Germinal center (tissue), 1 donor: ENCODE measurements around the gene POSTN.

Experiments used
- DNase-seq: peaks from one replicate; pipeline ENCODE4 v3.0.0; 2012; ENCODE audit warnings: mixed read lengths, low spot score

Gene POSTN

GRCh38 chr13:37598597-37598996 lies at the start of gene POSTN:
POSTN (minus strand) TSS chr13:37598768; CDS start chr13:37598726, 42 bp downstream.
- no peak for DNase-seq

GRCh38 chr13:37647031-37647650 lies 48.6 kb upstream of the POSTN start:
- no peak for DNase-seq

GRCh38 chr13:37646531-37646930 lies 48.0 kb upstream of the POSTN start:
- no peak for DNase-seq

DNA sequence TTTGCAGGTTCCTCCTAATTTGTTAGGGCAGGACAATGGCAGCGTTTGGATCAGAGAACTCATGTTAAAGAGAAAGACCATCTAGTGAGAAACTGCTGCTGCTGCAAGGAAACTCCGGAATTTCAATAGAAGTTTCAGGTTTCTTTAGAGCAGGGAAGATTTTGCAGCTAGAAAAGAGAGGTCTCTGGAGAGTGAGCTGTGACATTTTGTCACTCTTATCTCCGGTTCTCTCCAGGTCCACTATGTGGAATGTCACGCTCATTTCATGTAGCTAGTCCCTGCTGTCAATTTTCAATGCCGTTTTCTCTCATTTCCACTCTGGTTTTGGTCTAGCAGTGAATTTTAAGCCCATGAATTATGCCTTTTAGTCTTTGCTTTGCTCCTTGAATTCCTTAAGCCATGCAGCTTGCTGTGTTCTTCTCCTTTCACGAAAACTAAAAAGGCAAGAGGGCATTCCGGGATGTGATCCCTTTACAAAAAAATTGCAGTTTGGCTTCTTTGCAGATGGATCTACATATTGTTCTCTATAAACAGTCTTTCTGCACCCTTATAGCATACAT lies 46.7 kb upstream of the POSTN start:
- DNase-seq: no peak

GRCh38 chr13:37641391-37641790 lies 42.8 kb upstream of the POSTN start:
- no peak for DNase-seq

DNA sequence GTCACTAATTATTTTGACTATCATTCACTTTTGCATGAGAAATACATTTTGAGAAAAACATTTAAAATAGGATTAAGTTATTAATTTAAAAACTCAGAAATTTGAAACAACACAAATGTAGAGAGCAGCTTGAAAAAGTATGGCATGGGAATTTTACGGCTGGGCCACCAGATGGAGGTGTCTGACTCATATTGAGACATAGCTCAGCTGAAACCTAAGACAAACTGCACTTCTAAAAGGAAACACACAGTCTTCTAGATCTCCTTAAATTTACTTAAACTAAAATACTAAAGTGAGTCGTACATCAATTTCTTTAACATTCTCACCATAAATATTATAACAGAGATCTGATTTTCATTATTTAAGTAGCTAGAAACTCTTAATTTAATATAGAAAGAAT lies 41.9 kb upstream of the POSTN start:
- DNase-seq: no peak

GRCh38 chr13:37636701-37637100 lies 38.1 kb upstream of the POSTN start:
- DNase-seq: no peak

GRCh38 chr13:37632294-37632693 lies 33.7 kb upstream of the POSTN start:
- no peak for DNase-seq

GRCh38 chr13:37627428-37627827 lies 28.9 kb upstream of the POSTN start:
- DNase-seq: no peak

DNA sequence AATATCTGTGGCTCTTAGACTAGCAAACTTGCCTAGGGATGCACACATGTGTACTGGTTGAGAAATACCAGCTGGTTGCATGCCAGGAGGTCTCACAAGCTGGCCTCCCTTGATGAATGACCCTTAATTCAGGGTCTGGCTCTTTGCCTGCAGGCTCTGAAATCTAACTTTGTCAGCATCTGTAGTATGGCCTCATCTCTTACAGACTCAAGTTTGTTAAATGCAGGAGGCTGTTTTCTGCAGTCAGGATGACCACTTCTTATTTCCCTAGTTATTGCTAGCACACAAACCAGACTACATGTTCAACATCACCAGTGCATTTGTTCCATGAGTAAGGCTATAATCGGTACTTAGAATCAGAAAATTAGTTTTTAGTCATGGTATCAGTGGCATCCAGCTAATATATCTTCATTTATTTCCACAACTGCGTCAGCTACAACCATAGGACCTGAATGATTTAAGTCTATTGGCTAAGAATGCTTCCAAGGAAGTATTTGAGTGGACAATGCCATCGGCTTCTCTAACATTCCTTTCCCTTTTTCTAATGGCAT lies 23.3 kb upstream of the POSTN start:
- no peak for DNase-seq

GRCh38 chr13:37618554-37618953 lies 20.0 kb upstream of the POSTN start:
- no peak for DNase-seq

DNA sequence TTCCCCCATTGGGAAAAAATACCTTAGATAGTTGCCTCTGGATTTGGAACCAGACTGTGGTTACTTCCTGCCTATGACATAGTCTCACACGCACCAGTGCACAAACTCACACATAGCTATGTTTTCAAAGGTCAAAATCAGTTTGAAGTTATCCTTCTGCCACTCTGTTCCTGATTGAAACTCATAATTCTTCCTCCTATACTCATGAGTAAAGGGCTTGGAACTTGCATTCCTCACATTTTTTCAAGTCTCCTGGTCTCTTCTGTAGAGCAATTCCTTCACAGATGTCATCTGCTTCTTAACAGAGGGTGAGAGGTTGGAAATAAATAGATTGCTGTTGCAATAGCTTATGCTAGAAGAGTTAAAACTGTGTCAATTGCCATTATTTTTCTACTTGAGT lies 18.6 kb upstream of the POSTN start:
- DNase-seq: no peak

- DNase-seq: no peak
These were observed 17.6 kb upstream of the POSTN start for GRCh38 chr13:37616131-37616530.

DNA sequence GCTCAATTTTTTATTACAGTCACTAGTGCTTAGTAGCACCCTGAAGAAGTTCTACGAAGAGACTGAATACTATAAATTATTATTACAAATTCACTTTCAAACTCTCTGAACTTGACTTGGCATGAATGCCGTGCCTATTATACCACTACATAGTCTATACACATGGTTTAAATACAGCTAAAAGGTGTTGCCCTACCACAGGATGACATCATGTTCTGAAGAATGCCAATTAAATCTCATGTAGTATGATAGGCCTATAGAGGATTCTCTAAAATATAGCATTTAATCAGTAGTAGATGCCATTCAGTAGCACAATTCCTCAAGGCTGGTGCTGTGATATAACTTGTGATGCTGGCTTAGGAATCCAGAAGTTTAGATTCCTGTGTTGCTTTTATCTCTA lies 16.7 kb upstream of the POSTN start:
- DNase-seq: no peak

- DNase-seq: no peak
These were observed 15.1 kb upstream of the POSTN start for GRCh38 chr13:37613638-37614037.

GRCh38 chr13:37613236-37613635 lies 14.7 kb upstream of the POSTN start:
- DNase-seq: no peak

DNA sequence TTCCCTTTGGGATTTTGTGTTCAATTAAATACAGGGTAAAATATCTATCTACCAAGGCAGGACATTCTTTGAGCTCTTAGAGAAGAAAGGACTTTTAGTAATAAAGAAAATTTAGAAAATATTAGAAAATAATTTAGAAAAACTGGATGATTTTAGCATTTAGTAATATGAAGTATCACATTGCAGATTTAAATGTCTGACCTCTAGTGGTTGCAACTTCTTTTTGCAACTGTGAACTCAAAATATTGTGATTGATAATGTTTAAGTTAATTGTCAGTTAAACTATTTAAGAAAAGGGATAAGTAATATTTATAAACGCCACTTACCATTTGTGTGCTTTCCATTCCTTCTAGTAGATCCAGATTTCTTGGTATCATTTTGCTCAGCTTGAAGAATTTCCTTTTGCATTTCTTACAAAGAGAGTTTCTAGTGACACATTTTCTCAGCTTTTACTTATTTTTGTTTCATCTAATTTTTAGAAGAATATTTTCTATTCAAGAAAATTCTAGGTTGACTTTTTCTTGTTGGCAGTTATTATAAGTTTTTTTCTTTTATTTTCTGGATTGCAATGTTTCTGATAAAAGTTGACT lies 10.3 kb upstream of the POSTN start:
- DNase-seq: no peak

DNA sequence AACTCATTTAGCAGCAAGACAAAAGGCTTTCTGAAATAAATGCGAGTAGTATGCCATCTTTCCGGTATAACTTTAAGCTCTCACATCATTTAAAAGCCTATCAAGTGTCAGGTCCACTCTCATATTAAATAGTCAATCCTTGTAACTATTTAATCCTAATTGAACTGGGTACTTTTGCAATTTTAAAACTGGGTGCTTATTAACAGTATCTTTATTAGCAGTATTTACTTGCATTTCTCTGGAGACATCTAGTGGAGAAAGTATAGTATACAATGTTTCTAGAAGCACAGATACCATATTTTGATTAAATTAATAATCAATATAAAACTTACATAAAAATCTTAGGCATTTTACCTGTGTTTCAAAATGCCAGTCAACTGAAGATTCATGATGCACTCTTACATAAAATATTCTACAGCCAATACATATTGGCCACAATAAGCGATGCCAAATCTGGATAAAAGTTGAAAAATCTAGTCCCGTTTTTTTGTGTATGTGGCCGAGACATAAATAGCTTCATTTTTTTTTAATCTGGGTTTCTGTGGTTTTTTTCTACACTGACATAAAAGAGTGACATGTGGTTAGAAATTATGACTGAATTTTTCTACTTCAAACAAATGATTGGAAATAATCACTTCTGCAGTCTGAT lies 4.3 kb upstream of the POSTN start:
- DNase-seq: no peak

DNA sequence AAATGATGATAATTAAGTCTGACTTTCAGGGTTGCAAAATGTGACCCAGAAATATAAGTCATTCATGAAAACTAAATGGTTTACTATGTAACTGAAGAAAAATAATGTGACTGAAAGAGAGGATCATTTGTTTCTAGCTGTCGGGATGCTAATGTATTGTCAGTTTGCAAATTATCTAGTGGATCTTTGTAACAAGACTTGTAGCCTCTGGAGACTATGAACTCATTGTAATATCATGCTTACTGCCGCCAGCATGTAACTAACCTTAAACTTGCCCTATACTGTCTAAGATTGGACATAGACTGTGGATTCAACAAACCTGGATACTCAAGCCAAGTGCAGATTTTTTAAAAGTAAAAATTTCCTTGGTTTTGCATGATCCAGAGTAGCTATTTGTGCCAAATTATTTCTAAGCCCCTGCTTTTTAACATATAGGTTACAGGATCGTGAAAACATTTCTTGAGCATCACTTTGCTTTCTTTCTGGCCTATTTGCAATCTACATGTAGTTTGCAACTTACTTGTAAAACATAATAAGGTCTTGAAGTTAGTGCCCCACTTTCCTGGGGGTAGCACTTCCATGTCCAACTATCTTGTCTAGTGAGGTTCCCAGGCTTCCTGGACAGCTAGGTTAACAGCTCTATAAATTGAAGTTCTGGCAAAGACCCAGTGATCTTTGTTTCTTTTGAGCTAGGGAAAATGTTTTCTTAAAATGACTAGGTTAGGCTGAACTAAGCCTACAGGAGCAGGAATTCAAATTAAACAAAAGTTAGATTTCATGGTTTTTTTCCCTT lies 3.3 kb upstream of the POSTN start:
- DNase-seq: no peak

GRCh38 chr13:37599519-37599918 lies 951 bp upstream of the POSTN start:
- DNase-seq: no peak

DNA sequence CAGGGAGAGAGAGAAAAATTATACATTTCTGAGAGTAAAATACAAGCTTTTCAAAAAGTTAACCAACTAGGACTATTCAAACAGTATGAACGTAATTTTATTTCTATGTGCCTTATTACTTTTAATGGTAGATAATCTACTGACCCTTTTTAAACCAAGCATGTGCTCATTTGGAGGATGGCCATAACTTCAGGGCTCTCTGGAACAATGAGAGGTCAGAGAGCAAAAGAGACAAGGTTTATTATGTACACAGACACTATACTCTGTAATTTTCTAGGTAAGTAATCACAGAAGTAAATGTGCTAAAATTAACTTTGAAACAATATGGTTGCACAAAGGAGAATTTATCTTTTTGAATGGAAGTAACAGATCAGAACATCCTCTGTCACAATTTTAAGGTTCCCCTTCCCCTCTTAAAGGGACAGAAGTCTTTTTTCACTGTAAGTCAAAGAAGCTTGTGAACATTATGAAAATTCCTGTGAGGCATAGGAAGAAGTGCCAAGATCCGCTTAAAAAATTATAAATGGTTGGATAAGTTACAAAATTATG lies 1.0 kb downstream of the POSTN start:
- no peak for DNase-seq

DNA sequence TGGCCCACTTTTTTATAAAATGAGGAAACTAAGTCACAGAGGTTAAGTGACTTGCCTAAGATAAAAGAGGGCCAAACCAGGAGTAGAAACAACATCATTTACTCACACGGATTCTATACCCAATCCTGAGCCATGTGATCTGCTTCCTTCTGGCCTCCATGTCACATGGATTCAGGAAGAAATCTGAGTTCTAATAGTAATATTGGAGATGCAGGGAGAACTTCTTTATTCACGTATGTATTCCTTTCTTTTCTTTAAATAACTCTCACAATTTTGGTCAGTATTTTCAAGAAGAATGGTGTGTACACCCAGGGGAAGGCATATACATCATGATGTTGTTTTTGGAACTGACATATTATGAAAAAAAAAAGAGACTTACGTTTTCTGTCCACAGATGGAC lies 1.8 kb downstream of the POSTN start:
- DNase-seq: no peak
